DMS 273 (cell line): ENCODE measurements around the gene CBR3.

Experiments used
- DNase-seq: peaks from one replicate; lab custom pipeline; 2025; ENCODE audit not compliant: unreplicated experiment; lab: John Stamatoyannopoulos, UW

Gene CBR3

GRCh38 chr21:36155603-36156338, 20.9 kb downstream of the CBR3 start:
- peak; percentile 56 for DNase-seq

- peak; percentile 98 for DNase-seq
These were observed 21.5 kb downstream of the CBR3 start for GRCh38 chr21:36156339-36156814.

- DNase-seq = peak; percentile 81
These were observed 22.2 kb downstream of the CBR3 start, which contains the start of gene DOP1B for GRCh38 chr21:36156815-36157670. Gene DOP1B, plus strand, starts transcription at chr21:36156824. Its CDS starts 7,910 bp downstream, at chr21:36164734.

- no peak for DNase-seq
These were observed 24.6 kb downstream of the CBR3 start for GRCh38 chr21:36159356-36159921.

- DNase-seq = no peak
These were observed 25.9 kb downstream of the CBR3 start for GRCh38 chr21:36160850-36161178.

- DNase-seq = no peak
These were observed 27.8 kb downstream of the CBR3 start for GRCh38 chr21:36162631-36163030.

GRCh38 chr21:36163750-36164741, 29.2 kb downstream of the CBR3 start:
- peak; percentile 19 for DNase-seq

GRCh38 chr21:36165356-36165755, 30.5 kb downstream of the CBR3 start:
- DNase-seq = no peak

GRCh38 chr21:36166705-36167104, 31.8 kb downstream of the CBR3 start:
- peak; percentile 50 for DNase-seq

GRCh38 chr21:36167541-36167940, 32.7 kb downstream of the CBR3 start:
- DNase-seq = no peak

GRCh38 chr21:36169470-36170128, 34.7 kb downstream of the CBR3 start:
- DNase-seq = peak; percentile 25

- no peak for DNase-seq
These were observed 35.9 kb downstream of the CBR3 start for GRCh38 chr21:36170823-36171222.

- DNase-seq = no peak
These were observed 36.5 kb downstream of the CBR3 start for GRCh38 chr21:36171336-36171735.

- peak; percentile 14 for DNase-seq
These were observed 37.0 kb downstream of the CBR3 start for GRCh38 chr21:36171741-36172331.

GRCh38 chr21:36174780-36175179, 39.9 kb downstream of the CBR3 start:
- no peak for DNase-seq

GRCh38 chr21:36175771-36176565, 41.1 kb downstream of the CBR3 start:
- DNase-seq = peak; percentile 39

- no peak for DNase-seq
These were observed 43.5 kb downstream of the CBR3 start for GRCh38 chr21:36178349-36178748.

GRCh38 chr21:36179145-36179544, 44.3 kb downstream of the CBR3 start:
- no peak for DNase-seq

GRCh38 chr21:36180963-36181362, 46.1 kb downstream of the CBR3 start:
- no peak for DNase-seq
